Gastroesophageal sphincter (tissue), 4 donors: Measurements from ENCODE around the gene SLC66A1. TPM values are rescaled to one million over a fixed set of nuclear protein-coding genes. Genes with fewer than 3 reads are reported as not detected.

Experiments
- ATAC-seq: fragments of 150-250 bp; one replicate; pipeline ENCODE4 v1.9.1; 2016; ENCODE audit warnings: mild to moderate bottlenecking, moderate library complexity
- H3K27ac ChIP-seq, 4 donors: fragments of 200-600 bp; sonication (generic) in 3 of 4; 1 replicate in 3 of 4; 2 replicates in 1 of 4; pipeline ENCODE4 v1.5.1; 2016 to 2019
- H3K27me3 ChIP-seq: fragments of 200-600 bp; sonication (generic); one replicate; pipeline ENCODE4 v1.5.1; 2019
- H3K36me3 ChIP-seq, 2 donors: fragments of 200-600 bp; sonication (generic); one replicate each; pipeline ENCODE4 v1.5.1; 2019; ENCODE audit warnings: control low read depth in 1 of 2
- H3K4me1 ChIP-seq, 3 donors: fragments of 200-600 bp; sonication (generic); 1 replicate in 2 of 3; 2 replicates in 1 of 3; pipeline ENCODE4 v1.5.1; 2016 to 2019; ENCODE audit warnings: control low read depth in 2 of 3
- H3K4me3 ChIP-seq, 2 donors: fragments of 200-600 bp; sonication (generic); one replicate each; pipeline ENCODE4 v1.5.1; 2019; ENCODE audit warnings: mild to moderate bottlenecking in 1 of 2, moderate library complexity in 1 of 2
- H3K9me3 ChIP-seq, 3 donors: fragments of 200-600 bp; sonication (generic); one replicate each; pipeline ENCODE4 v1.5.1; 2017 to 2019; ENCODE audit warnings: control low read depth in 2 of 3
- EP300 ChIP-seq: sonication (generic); formaldehyde crosslinking; IDR thresholded peaks from one replicate; pipeline ENCODE4 v1.6.1; 2017; ENCODE audit warnings: antibody characterized with exemption, mild to moderate bottlenecking
- POLR2A ChIP-seq, 2 donors: fragments of 450-650 bp; IDR thresholded peaks; one replicate each; pipeline ENCODE4 v1.6.1; 2017; ENCODE audit warnings: antibody characterized with exemption in 2 of 2, mild to moderate bottlenecking in 2 of 2, moderate library complexity in 1 of 2
- POLR2AphosphoS5 ChIP-seq: sonication (generic); formaldehyde crosslinking; IDR thresholded peaks from one replicate; pipeline ENCODE4 v1.6.1; 2017; ENCODE audit warnings: antibody characterized with exemption
- WGBS, 2 donors: methylation state at CpG; one replicate each; pipeline ENCODE4 v1.1.5; 2018; ENCODE audit warnings: low coverage in 1 of 2; 5-methylcytosine and 5-hydroxymethylcytosine counted together
- total RNA-seq, 4 donors: library from RNA; depleted of rRNA; stranded (reverse); fragments of >200 nt; gene quantifications; one replicate each; pipeline ENCODE4 v1.1.0, GENCODE V29; 2016
- TF ChIP-seq, protein P1 (sequence below), 4 experiments: fragments of 200-600 bp in 2 of 4; fragments of 450-650 bp in 2 of 4; sonication (generic) in 1 of 4; IDR thresholded peaks; one replicate each; pipeline ENCODE4 v1.5.1; 2017 to 2019; ENCODE audit warnings: antibody characterized with exemption in 4 of 4, mild to moderate bottlenecking in 2 of 4, moderate library complexity in 2 of 4

The SLC66A1 gene
- total RNA-seq, 4 donors from 2014 or later, result 8.1 to 12.3 (median 11.7) TPM

DNA sequence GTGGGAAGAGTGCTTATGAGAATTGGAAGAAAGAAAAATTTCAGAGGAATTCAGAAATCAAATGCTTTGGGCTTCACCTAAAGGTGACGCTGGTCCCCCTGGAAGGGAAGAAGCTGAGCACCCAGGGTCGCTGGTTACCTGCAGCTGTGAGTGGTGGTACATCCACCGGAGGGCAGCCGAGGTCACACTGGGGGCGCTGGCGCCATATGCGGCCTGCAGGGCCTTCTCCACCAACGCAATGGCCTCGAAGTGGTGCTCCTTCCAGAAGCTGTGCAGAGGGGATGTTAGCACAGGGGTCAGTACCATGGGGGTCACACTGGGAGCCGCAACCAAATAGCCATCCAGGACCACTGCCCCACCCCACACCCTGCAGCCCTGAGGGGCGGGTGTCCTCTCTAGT, 6.2 kb upstream of the SLC66A1 start:
- TF ChIP-seq, protein P1, sequence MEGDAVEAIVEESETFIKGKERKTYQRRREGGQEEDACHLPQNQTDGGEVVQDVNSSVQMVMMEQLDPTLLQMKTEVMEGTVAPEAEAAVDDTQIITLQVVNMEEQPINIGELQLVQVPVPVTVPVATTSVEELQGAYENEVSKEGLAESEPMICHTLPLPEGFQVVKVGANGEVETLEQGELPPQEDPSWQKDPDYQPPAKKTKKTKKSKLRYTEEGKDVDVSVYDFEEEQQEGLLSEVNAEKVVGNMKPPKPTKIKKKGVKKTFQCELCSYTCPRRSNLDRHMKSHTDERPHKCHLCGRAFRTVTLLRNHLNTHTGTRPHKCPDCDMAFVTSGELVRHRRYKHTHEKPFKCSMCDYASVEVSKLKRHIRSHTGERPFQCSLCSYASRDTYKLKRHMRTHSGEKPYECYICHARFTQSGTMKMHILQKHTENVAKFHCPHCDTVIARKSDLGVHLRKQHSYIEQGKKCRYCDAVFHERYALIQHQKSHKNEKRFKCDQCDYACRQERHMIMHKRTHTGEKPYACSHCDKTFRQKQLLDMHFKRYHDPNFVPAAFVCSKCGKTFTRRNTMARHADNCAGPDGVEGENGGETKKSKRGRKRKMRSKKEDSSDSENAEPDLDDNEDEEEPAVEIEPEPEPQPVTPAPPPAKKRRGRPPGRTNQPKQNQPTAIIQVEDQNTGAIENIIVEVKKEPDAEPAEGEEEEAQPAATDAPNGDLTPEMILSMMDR (IDR thresholded peaks at IDR 0.05), result no peak
- no peak for TF ChIP-seq EP300
- no peak for TF ChIP-seq POLR2A (IDR thresholded peaks at IDR 0.05)
- TF ChIP-seq POLR2AphosphoS5, result no peak
- Histone ChIP-seq H3K4me3 (no peak overlapping the region), H3K9me3 (no peaks in the 10 kb centered on the region), H3K4me1 (peaks cover 0 to 11% (median 3%) of the 10 kb centered on the region in 3 donors), H3K27ac (no peak overlapping the region), H3K36me3 (peaks cover 0 to 73% of the 10 kb centered on the region in 2 donors), H3K27me3 (no peaks in the 10 kb centered on the region)
- no peak for ATAC-seq
- whole genome bisulfite sequencing, 2 donors, result 82 to 100% methylated on average over 1 to 2 of the region's 11 CpGs

DNA sequence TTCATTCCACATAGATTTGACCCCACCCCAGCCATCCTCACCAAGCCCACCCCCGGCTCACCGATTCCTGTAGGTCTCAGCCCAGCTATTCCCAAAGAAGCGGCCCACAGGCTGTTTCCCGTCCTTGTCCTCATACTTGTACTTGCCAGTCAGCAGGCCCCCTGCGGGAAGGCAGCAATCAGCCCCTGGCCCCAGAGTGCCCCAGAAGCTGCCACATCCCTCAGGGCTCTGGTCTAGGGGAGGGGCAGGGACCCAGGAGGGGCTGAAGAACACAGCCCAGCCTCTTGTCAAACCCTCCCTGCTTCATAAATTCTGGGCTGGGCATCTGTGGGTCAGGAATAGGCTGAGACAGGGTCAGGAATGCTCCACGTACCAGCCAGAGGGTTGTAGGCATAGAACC, 5.2 kb upstream of the SLC66A1 start:
- H3K4me1 ChIP-seq, result peaks cover 0 to 21% (median 8%) of the 10 kb centered on the region in 3 donors
- H3K4me3 ChIP-seq, result no peak overlapping the region
- WGBS, 2 donors, result no CpG with 5 or more reads among the region's 6 CpGs
- H3K36me3 ChIP-seq, result peaks cover 0 to 69% of the 10 kb centered on the region in 2 donors
- no peak for ATAC-seq
- TF ChIP-seq, protein P1 (IDR thresholded peaks at IDR 0.05), result no peak
- TF ChIP-seq POLR2AphosphoS5 (no peak), EP300 (no peak), POLR2A (IDR thresholded peaks at IDR 0.05) (no peak)
- H3K9me3 ChIP-seq, result no peaks in the 10 kb centered on the region
- H3K27me3 ChIP-seq, result no peaks in the 10 kb centered on the region
- H3K27ac ChIP-seq, result no peak overlapping the region

DNA sequence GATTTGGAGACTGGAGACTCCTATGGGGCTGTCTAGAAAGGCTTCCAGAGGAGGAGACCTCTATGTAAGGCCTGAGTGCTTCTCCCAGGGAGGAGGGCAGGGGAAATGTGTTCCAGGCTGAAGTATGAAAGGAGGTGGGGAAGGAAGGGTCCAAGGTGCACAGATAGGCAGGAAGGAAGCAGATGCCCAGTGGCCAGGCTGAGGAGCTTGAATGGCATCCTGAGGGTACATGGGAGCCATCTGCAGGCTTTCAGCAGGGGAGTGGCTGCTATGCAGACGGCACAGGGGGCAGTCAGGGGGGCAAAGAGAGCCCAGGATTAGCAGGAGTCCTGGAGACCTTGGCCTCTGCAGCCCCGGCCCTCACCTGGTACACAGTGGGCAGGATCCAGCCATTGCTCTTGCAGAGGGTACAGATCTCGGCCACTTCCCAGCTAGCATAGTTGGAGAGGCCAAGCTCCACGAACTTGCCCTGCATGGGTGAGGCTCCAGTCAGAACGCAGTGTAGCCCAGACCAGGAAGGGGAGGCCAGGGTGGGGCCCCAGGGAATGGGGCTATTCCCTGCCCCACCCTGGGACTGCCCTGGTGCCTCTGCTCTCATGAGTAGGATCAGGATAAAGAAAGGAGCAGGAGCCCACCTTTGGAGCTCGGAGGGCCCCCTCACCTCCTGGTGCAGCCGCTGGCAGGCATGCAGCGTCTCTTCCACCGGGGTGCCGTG, 4.2 kb upstream of the SLC66A1 start:
- Histone ChIP-seq H3K9me3 (no peaks in the 10 kb centered on the region), H3K4me3 (no peak overlapping the region), H3K4me1 (peaks cover 0 to 27% (median 11%) of the 10 kb centered on the region in 3 donors), H3K27ac (no peak overlapping the region), H3K27me3 (no peaks in the 10 kb centered on the region), H3K36me3 (peaks cover 0 to 59% of the 10 kb centered on the region in 2 donors)
- no peak for ATAC-seq
- no CpG with 5 or more reads among the region's 10 CpGs for WGBS, 2 donors
- TF ChIP-seq, protein P1 (IDR thresholded peaks at IDR 0.05), result no peak
- TF ChIP-seq POLR2A (IDR thresholded peaks at IDR 0.05), result no peak
- no peak for TF ChIP-seq POLR2AphosphoS5
- no peak for TF ChIP-seq EP300

DNA sequence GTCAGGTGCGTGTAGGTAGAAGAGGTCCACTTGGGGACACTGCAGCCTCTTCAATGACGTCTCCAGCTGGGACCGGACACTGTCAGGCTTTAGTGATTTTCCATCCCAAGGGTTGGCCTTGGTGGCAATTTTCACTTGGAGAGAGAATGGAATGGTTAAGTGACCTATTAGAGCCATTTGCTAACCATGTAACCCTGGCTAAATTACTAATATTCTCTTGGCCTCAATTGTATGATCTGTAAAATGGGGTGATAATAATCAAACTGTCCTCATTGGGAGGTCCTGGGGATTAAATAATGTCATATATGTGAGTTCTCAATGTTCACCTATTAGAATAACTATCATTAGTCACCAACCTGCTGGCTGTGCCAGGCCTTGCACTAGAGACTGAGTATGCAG, 3.6 kb upstream of the SLC66A1 start:
- Histone ChIP-seq H3K27ac (no peak overlapping the region), H3K4me1 (peaks cover 0 to 33% (median 14%) of the 10 kb centered on the region in 3 donors), H3K4me3 (no peak overlapping the region), H3K27me3 (no peaks in the 10 kb centered on the region), H3K36me3 (peaks cover 0 to 54% of the 10 kb centered on the region in 2 donors), H3K9me3 (no peaks in the 10 kb centered on the region)
- 73 to 100% methylated on average over 1 to 2 of the region's 3 CpGs for WGBS, 2 donors
- ATAC-seq, result no peak
- no peak for TF ChIP-seq POLR2AphosphoS5
- no peak for TF ChIP-seq EP300
- no peak for TF ChIP-seq POLR2A (IDR thresholded peaks at IDR 0.05)
- TF ChIP-seq, protein P1 (IDR thresholded peaks at IDR 0.05), result no peak
